Hepatic stellate cell (primary cell): Measurements from ENCODE around the gene STAT5A.
A peak's percentile ranks its signal among the peaks of the same experiment; 100 is the strongest.
"Not testable (repeated sequence)": the region's sequence is repeated elsewhere in the genome, so short reads cannot be mapped to it uniquely, and the experiment has no call there.

Source experiments
- DNase-seq: peaks from one replicate; pipeline ENCODE4 v3.0.0; 2011; ENCODE audit warnings: low spot score

The STAT5A gene

DNA sequence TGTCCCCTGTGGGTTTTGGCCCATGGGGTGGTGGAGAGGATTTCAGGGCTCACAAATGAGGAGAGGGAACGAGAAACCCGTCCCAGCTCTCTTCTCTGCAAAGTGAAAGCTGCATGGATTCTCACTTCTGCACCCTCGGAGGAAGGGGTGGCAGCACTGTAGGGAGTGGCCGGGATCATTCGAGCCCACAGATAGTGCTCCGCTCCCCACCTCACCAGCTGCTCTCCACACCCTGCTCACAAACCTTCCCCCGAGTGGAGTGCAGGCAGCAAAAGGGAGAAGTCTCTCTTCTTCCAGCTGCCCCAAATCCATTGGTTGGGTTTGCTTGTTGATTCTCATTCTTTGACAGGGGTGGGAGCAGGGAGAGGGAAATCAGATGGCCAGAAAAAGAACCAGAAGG lies 20.1 kb downstream of the STAT5A start:
- no peak for DNase-seq

DNA sequence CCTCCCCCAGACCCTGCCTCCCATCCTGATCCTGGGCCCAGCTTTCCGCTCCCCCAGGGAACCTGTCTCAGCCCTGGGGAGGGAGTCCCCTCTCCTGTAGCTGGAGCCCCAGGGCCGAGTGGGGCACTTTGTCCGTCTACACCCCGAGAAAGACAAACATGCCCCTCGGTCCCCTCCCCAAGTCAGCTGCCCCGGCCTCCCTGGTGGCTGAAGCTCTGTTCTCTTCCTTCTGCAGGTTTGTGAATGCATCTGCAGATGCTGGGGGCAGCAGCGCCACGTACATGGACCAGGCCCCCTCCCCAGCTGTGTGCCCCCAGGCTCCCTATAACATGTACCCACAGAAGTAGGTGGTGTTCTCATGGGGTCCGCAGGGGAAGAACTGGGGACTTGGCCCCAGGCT lies 20.8 kb downstream of the STAT5A start:
- no peak for DNase-seq

DNA sequence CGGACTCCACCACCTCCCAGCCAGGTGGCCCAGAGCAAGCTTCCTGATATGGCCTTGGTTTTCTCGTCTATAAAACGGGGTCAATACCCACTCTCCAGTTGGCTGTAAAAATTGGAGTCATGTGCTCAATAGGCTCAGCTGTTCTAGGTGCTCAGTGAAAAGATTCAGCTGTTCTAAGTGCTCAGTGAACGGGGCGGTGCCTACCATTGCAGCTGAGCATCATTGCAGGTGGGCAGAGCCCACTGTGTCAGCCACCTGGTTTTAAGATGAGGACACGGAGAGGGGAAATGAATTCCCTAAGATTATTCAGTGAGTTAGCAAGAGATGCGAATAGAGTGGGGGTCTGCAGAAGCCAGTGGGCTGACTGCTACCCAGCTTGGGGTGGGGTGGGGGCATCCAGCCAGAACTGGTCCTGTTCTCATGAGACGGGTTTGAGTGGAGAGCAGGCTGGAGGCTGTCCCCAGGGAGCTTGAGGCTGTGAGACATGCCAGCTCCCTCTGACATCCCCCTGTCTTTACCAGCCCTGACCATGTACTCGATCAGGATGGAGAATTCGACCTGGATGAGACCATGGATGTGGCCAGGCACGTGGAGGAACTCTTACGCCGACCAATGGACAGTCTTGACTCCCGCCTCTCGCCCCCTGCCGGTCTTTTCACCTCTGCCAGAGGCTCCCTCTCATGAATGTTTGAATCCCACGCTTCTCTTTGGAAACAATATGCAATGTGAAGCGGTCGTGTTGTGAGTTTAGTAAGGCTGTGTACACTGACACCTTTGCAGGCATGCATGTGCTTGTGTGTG lies 21.9 kb downstream of the STAT5A start:
- DNase-seq: no peak

DNA sequence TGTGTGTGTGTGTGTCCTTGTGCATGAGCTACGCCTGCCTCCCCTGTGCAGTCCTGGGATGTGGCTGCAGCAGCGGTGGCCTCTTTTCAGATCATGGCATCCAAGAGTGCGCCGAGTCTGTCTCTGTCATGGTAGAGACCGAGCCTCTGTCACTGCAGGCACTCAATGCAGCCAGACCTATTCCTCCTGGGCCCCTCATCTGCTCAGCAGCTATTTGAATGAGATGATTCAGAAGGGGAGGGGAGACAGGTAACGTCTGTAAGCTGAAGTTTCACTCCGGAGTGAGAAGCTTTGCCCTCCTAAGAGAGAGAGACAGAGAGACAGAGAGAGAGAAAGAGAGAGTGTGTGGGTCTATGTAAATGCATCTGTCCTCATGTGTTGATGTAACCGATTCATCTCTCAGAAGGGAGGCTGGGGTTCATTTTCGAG lies 22.5 kb downstream of the STAT5A start:
- DNase-seq: no peak

DNA sequence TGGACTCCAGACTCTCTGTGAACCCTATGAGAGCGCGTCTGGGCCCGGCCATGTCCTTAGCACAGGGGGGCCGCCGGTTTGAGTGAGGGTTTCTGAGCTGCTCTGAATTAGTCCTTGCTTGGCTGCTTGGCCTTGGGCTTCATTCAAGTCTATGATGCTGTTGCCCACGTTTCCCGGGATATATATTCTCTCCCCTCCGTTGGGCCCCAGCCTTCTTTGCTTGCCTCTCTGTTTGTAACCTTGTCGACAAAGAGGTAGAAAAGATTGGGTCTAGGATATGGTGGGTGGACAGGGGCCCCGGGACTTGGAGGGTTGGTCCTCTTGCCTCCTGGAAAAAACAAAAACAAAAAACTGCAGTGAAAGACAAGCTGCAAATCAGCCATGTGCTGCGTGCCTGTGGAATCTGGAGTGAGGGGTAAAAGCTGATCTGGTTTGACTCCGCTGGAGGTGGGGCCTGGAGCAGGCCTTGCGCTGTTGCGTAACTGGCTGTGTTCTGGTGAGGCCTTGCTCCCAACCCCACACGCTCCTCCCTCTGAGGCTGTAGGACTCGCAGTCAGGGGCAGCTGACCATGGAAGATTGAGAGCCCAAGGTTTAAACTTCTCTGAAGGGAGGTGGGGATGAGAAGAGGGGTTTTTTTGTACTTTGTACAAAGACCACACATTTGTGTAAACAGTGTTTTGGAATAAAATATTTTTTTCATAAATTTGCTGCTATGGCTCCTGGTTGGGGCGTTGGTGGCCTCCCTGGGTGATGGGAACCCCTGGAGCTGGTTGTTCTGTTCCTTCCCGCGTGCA lies 23.1 kb downstream of the STAT5A start:
- peak; percentile 88 for DNase-seq

DNA sequence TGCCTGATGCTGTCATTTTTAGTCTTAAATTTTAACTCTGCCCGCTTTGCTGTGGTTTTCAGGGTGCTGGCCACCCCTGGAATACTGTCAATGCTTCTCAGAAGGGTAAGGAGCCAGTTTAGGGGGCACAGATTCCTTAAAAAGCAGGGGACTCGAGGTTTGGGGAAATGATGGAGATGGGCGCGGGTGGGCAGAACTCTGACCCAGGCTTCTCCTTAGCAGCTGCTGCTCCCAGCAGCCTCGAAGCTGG lies 23.7 kb downstream of the STAT5A start:
- no peak for DNase-seq

DNA sequence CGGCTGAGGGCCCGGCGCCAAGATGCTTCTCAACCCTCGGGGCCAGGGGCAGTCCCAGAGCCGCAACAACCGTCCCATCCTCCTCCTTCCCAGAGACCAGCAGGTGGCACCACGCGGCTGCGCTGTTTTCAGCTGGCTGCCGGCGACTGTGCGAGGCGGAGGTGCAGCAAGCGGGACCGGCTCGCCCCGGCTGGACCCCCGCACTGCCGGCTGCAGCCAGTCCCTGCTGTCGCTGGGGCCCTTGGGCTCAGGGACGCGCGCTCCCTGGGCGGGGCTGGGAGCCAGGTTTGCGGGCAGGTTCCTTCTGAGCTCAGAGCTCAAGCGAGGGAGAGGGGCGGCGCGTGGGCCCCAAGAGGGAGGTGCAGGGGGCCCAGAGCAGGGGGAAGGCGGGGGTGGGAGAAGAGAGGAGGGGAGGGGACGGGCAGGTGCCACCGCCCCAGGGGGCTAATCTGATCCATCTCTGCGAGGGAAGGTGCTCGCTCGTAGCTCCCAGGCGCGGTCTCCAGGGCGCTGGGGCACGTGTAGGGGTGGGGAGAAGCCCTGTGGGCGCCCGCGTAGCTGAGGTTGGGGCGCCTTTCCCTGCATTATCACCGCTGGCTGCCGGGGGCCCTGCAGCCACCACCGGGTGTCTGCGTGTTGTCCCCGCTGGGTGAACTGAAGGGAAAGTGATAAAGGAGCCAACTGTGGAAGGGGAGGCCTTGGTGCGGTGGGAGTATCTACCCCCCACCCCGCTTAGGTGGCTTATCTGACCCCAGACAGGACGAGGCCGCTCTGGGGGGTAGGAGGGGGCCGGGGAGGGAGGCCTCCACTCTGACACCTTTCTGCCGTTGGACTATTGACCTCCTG lies 24.2 kb downstream of the STAT5A start:
- DNase-seq: peak; percentile 84

DNA sequence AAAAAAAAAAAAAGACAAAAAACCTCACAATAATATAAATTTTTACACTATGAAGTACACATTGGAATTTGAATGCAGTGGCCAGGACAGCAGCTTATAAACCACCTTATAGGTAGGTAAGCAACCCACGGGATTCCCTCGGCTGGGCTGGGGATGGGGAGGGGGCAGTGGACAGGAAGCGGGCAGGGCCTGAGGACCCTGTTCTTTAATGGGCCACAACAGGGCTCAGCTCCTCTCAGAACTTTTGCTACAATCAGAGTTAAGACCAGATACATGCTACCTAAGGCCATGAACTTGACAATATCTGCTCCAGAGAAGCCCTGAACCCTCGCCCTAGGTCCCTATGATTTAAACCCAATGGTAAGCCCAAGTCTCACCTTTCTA lies 25.1 kb downstream of the STAT5A start:
- no peak for DNase-seq

DNA sequence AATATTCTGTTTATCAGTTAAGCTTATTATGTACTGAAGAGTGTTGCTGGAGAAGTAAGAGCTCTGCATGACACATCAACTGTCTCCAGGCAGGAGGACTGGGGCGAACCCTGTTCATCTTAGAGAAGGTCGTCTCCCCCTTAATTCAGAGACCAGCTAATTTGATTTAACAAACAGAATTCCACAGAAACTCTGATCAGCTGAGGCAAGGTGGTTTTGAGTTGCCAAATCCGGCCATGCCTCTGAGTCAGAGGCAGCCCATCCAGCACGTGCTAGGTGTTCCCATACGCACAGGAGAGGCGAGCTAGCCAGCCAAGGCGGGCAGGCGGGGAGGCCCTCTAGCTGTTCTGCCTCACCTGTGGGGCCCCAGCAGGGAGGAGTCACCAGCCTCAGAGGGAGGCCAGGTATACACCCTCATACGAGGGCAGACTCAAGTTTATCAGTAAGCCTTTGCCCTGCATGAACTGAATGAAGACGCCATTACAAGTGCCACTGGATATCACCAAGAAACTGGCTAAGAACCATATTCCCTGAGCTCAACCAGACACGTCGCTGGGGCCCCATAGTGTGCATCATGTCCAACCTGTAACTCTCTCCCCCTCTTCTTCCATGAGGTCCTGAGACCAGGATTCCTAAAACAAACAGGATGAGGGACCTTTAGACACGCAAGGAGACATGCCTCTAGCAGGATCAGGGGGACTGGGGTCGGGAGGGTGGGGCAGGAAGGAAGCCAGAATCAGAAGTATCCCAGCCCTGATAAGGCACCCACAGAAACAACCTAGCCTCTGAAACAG lies 25.7 kb downstream of the STAT5A start:
- DNase-seq: no peak

DNA sequence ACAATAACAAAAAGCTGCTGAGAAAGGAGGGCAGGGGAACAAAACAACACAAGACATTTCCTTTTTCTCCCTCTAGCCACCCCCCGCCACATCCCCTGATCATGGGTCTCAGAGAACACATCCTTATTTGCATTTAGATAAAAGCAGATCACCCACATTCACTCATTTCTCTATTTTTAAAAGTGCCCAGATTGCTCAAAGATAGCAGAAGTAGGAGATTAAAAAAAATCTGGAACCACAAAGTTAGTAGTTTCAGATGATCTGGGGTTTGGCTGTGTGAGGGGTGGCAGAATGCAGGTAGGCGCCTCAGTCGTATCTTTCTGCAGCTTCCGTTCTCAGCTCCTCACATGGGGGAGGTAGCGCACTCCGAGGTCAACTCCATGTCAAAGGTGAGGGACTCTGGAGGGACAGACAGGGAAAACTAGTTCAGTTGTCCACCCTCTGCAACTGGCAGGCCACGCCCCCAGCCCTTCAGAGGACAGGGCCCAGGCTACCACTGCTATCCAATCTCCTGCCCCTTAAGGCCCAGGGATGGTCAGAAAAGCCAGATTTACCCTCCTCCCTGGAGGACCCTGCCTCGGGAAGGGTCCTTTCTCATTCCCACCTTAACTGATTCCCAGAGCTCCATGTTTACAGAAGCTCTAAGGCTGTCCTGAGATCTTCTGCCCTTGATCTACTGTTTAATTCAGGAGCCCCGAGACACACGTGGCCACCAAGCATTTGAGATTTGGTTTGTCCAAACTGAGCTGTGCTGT lies 27.3 kb downstream of the STAT5A start:
- no peak for DNase-seq

DNA sequence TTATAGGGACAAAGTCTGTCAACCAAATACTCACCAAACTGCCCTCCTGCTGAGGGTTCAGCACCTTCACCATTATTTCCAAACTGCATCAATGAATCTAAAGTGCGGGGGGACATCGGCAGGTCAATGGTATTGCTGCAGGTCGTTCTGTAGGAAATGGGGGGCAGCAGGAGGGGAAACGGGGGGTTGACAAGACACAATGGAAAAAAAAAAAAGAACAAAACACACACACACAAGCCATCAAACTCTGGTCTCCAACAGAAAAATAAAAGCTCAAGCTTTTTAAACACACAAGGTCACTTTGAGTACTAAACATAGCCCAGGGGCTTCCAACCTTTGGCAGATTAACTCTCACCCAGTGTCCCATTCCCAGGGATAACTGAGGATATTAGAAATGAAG lies 28.5 kb downstream of the STAT5A start:
- no peak for DNase-seq

DNA sequence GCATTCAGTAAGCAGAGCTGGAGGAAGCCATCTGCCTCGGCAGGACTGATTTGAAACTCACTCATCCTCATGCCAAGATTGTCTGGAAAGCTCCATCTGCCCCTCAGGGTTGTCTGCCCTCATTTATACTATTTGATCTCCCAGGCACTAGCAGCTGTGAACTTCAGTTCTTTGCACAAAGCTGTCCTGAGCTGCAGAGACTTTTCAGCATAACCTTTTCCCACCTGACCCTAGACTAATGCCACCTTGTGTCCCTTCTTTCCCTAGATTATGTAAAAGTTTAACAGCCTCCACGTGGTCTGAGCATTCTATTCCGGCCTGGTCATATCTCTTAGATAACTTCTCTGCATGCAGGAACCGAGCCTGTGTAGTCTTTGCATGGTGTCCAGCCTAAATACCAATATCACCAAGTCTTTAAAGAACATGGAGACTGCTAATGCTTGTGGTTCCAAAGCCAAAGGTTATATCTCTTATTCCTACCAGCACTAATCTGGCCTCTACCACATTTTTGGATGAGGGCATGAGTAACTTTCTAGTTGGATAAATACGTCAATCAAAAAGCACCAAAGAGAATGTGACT lies 29.1 kb downstream of the STAT5A start:
- no peak for DNase-seq

DNA sequence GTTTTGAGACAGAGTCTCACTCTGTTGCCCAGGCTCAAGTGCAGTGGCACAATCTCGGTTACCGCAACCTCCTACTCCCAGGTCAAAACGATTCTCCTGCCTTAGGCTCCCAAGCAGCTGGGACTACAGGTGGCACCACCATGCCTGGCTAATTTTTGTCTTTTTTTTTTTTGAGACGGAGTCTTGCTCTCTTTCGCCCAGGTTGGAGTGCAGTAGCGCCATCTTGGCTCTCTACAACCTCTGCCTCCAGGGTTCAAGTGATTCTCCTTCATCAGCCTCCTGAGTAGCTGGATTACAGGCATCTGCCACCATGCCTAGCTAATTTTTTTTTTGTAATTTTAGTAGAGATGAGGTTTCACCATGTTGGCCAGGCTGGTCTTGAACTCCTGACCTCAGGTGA lies 29.7 kb downstream of the STAT5A start:
- DNase-seq: not testable (repeated sequence)

DNA sequence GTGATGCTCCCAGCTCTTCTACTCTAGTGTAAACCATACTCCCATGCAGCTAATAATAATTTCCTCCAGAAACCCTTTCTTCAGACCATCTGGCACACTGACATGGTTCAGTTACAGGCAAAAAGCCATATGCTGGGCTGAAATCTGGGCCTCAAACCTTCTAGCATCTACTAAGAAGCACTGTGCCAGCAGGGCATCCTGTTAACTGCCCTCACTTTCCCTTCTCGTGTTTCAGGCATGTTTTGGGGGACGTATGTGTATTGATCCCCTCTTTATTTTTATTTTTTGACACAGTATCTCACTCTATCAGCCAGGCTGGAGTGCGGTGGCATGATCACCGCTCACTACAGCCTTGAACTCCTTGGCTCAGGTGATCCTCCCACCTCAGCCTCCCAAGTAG lies 33.3 kb downstream of the STAT5A start:
- DNase-seq: no peak

DNA sequence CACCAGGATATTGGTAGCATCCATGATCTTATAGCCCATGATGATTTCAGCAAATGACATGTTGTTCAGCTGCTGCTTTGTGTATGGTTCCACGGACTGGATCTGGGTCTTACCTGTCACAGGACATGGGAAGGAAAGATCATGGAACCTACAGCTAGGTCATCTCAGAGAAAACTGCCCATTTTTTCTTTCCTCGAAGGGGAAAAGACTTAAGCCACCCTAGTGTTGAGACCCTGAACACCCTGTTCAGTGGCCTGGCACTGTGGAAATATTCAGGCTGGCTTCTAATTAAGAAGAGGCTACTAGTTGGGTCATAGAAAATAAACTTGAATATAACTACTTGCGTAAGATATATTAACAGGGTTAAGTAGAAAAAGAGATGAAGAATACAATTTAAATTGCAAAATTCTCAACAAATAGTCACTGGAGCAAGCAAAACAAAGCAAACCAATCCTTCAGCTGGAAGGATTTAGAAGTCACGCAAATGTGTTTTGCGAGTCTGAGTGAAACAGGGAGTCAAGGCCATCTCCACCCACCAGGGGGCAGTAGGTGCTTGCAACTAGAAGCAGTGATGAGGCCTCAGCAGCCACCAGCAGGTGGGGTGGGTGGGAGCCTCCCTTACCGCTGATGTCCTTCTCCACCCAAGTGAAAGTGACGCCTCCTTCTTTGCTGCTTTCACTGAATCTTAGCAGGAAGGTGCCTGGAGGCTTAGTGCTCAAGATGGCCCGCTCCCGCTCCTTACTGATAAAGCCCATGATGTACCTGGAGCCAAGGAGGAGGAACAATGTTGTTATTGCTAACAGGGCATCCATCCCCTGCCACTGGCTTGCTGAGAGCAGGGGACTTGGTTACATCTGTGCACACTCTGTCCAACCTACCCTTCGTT lies 34.3 kb downstream of the STAT5A start:
- peak; percentile 89 for DNase-seq

DNA sequence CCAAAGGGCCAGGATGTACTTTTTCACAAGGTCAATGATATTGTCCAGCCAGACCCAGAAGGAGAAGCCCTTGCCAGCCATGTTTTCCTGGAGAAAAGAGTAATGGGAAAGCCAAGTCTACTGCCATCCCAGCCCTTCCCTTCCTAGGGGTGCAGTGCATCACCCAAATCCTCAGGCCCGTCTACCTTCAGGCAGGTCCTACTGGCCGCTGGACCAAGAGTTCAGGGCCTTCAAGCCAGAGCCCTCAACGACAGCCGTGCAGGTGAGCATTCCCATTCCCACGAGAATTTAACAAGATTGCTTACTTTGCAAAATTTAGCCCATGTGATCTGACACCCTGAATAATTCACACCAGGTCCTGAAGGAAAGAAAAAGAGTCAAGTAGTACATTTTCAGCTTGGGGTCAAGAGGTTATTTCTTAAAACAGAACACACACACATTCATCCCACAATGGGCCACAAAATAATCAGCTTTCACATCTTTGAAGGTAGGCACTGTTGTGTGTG lies 35.0 kb downstream of the STAT5A start:
- DNase-seq: no peak

DNA sequence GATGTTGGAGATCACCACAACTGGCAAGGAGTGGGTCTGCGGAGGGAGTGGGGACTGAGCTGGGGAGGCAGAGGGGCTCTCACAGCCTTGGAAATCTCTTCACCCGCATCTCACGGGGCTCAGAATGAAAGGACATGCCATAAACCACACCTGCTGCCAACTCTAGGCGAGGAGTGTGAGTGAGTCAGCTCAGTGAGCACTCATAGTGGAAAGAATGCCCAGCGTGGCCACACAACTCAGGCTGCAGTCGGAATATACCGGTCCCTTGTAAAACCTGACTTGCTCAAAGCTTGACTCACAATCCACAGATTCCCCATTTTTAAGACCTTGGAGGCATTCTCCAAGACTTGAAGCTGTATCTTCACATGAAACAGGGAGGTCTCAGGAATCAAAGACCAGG lies 36.7 kb downstream of the STAT5A start:
- DNase-seq: peak; percentile 70

DNA sequence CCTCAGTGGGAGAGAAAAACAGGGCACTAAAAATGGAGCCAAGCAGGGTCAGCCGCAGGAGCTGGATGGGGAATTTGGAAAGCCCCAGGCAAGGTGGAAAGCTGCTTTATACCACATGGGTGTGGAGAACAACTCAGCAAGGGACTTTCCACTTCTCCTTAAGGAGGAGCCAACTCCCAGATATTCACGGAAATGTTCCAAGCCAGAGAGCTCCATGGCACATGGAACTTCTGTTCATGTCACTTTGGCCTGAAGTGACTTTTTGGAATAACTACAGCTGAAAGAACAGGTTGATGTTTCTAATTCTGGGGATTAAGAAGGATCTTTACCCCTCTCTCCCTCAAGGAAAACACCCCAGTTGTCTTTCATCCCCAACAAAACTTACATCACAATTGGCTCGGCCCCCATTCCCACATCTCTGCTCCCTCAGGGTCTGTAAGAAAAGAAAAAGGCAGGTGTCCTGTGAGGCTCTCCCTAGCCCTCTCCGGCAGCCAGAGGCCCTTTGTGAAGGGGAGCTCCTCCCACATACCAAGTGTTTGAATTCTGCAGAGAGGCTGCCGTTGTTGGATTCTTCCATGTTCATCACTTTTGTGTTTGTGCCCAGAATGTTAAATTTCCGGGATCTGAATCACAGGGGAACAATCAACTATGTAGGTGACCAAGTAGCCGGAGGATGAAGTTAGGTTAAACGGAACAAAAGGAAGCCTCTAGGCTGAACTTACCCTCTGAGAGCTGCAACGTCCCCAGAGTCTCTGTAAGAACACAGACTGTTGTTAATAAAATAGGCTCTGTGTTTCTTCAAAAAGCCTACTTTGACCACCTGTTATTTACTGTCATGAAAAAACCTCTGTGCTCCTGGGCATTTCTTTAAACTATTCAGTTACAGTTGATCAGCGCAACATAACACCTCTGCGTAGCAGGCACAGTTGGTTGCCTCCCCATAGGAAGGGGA lies 41.0 kb downstream of the STAT5A start:
- peak; percentile 36 for DNase-seq

DNA sequence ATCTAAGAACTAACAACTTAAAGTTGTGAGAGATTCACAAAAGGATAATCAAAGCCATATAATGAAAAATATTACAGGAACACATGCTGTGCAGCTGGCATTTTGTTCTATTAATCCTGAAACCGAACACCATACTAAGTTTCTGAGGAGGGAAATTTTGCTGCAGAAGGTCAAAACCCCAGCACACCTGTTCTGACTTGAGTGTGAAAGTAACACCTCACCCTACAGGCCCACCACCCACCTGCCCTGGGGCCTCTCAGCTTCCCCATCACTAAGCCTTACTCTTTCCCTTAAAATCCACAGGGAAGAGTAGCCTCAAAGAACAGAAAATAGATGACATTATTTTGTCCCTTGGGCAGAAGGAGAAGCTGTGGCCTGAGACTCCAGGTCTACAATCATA lies 44.8 kb downstream of the STAT5A start:
- DNase-seq: no peak
